Retina (tissue), 1 donor: ENCODE measurements around the gene MAPKAPK2.
"Not testable (repeated sequence)": the region's sequence is repeated elsewhere in the genome, so short reads cannot be mapped to it uniquely, and the experiment has no call there.

Experiments
- DNase-seq: peaks from one replicate; pipeline ENCODE4 v3.0.0-alpha.2; 2016

MAPKAPK2 gene

DNA sequence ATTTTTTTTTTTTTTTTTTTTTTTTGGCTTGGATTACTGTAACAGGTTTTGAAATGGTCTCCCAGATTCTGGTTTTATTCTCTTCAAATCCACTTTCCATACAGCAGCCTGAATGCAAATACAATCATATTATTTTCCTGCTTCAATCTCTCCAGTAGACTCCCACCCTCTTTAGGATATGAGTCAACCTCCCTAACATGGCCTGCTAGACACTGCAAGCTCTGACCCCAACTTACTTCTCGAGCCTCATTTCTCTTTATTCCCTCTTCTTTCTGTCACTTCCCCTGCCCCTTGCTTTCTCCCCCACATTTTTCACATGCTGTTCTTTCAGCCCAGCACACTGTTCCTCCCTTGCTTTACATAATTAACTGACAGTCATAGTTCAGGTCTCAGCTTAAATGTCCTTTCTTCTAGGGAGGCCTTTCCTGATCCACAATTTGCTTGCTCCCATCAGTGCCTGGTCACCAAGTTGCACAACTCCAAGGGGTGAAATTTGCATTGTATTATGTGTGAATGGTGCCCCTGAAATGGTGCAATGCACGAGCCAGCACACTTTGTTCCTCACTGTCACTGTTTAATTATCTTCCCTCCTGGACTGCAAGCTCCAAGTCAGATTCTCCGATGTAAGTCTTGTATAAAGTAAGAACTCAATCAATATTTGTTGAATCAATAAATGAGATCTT, 63.8 kb downstream of the MAPKAPK2 start:
- no peak for DNase-seq

- no peak for DNase-seq
Measured at GRCh38 chr1:206751891-206752290, 67.2 kb downstream of the MAPKAPK2 start.

- no peak for DNase-seq
Measured at GRCh38 chr1:206752481-206752880, 67.8 kb downstream of the MAPKAPK2 start.

DNA sequence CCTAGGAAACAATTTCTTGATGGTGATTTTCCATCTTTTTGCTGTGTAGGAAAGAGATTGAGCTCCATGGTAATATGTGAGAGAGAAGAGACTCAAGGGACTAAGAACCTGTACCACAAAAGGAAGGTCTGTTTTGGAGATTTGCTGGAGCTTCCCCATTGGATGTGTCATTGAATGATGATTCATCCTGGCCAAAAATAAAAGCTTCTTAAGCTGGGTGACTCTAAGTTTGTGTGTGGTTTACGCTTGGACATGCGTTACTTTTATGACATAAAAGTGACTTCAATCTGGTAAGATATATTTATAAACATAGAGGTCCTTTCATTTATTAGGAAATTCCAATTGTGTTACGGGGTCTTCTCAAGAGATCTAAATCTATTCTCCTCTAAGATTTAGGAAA, 68.4 kb downstream of the MAPKAPK2 start:
- no peak for DNase-seq

GRCh38 chr1:206754011-206754410, 69.3 kb downstream of the MAPKAPK2 start:
- no peak for DNase-seq

- DNase-seq: no peak
Measured at GRCh38 chr1:206757524-206758266, 73.0 kb downstream of the MAPKAPK2 start.

DNA sequence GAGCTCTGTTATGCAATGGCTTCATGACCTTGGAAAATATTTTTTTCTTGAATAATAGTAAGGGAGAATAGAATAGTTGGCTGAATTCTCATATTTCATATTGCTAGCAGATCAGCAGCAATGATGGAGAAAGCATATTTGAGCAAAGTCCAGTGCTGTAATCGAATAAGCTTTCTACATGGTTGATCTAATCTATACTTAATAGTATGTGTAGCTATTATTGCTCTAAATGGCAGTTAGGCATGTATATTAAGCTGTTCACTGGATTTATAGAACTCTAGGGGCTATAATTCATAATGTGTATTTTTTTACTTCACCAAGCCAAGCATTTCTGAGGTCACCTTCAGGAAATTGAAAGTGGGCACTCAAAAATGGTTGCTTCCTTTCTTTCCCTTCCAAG, 75.9 kb downstream of the MAPKAPK2 start:
- no peak for DNase-seq

- DNase-seq: no peak
Measured at GRCh38 chr1:206761159-206761768, 76.6 kb downstream of the MAPKAPK2 start.

DNA sequence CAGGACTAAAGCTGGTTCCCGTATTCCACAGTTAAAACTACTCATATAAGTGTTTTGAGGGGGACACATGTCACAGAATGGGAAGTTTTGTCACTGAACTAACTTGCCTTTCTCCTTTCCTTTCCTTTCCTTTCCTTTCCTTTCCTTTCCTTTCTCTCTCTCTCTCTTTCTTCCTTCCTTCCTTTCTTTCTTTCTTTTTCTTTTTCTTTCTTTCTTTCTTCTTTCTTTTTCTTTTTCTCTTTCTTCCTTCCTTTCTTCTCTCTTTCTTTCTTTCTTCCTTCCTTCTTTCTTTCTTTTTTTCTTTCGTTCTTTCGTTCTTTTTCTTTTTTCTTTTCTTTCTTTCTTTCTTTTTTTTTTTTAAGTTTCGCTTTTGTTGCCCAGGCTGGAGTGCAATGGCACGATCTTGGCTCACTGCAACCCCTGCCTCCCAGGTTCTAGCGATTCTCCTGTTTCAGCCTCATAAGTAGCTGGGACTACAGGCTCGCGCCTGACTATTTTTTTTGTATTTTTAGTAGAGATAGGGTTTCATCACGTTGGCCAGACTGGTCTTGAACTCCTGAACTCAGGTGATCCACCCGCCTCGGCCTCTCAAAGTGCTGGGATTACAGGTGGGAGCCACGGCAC, 78.1 kb downstream of the MAPKAPK2 start:
- not testable (repeated sequence) for DNase-seq

- not testable (repeated sequence) for DNase-seq
Measured at GRCh38 chr1:206765771-206766170, 81.1 kb downstream of the MAPKAPK2 start.

- no peak for DNase-seq
Measured at GRCh38 chr1:206766251-206766856, 81.6 kb downstream of the MAPKAPK2 start.

GRCh38 chr1:206768472-206769303, 84.0 kb downstream of the MAPKAPK2 start:
- no peak for DNase-seq

- peak; percentile 16 for DNase-seq
Measured at GRCh38 chr1:206769304-206769731, 84.6 kb downstream of the MAPKAPK2 start.

GRCh38 chr1:206770531-206771337, 86.0 kb downstream of the MAPKAPK2 start, which contains the start of gene IL19:
Gene IL19, plus strand, starts transcription at chr1:206770773. Its CDS starts 65,890 bp downstream, at chr1:206836663.
- DNase-seq: no peak

DNA sequence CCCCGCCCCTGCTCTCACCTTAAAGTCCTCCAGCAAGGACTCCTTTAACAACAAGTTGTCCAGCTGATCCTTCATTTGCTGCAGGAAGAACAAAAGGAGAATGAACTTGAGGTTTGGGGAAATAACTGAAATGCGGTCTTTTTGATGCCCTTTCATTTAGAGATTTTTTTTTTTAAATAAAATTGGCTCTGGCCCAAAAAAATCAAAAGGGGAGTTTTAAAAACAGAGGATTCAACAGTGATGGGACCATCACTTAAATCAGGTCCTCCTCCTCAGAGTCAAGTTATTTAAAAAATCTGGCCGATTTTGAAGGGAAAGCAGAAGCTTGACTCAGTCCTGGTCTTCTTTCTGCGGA, 86.6 kb downstream of the MAPKAPK2 start:
- DNase-seq: no peak

- no peak for DNase-seq
Measured at GRCh38 chr1:206772243-206772937, 87.7 kb downstream of the MAPKAPK2 start, which contains the start of gene IL10. Gene IL10, minus strand, starts transcription at chr1:206772494. Its CDS starts 59 bp downstream, at chr1:206772435.

DNA sequence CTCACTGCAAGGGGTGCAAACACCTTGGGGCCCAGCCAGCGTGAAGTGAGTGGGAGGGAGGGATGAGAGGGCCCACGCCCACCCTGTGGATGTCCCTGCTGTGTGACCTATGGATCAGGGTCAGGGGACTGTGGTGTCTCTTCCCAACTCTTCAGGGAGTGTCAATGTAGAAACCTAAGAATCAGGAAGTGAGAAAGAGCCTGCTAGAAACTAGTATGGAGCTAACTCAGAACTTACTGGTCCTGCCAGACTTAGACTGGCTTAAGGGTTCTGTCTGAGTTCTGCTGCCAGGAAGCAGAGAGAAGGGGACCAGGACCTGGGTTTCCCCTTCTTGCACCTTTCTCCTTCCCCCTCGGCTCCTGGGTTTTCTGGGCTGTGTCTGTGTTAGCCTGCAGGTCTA, 89.4 kb downstream of the MAPKAPK2 start:
- no peak for DNase-seq

- no peak for DNase-seq
Measured at GRCh38 chr1:206776229-206776628, 91.5 kb downstream of the MAPKAPK2 start.

GRCh38 chr1:206778031-206778430, 93.3 kb downstream of the MAPKAPK2 start:
- DNase-seq: no peak

GRCh38 chr1:206778911-206779310, 94.2 kb downstream of the MAPKAPK2 start:
- DNase-seq: not testable (repeated sequence)
